Spleen (tissue), 7 donors: ENCODE results near the gene LRFN5.

Source experiments
- POLR2AphosphoS5 ChIP-seq, 3 donors: sonication (generic); formaldehyde crosslinking; IDR thresholded peaks; one replicate each; pipeline ENCODE4 v1.5.1; 2017; ENCODE audit warnings: antibody characterized with exemption in 3 of 3
- TF ChIP-seq, protein P1 (sequence below), 11 experiments: fragments of 200-600 bp in 7 of 11; fragments of 450-650 bp in 4 of 11; sonication (generic) in 4 of 11; IDR thresholded peaks in 8 of 11; conservative IDR thresholded peaks in 3 of 11; 1 replicate in 7 of 11; 2 replicates in 4 of 11; pipeline versions ENCODE4 v1.4.0 to v1.8.0; 2016 to 2021; ENCODE audit warnings: antibody characterized with exemption in 11 of 11, inconsistent platforms in 4 of 11, mild to moderate bottlenecking in 1 of 11
- donor health status: DM: no; HTN: no; CAD: no; lungs with moderate emphysema.
- donor health status: DM: no; HTN: no; CAD: no.
- donor health status: DM: no; HTN: no; CAD: no.

DNA sequence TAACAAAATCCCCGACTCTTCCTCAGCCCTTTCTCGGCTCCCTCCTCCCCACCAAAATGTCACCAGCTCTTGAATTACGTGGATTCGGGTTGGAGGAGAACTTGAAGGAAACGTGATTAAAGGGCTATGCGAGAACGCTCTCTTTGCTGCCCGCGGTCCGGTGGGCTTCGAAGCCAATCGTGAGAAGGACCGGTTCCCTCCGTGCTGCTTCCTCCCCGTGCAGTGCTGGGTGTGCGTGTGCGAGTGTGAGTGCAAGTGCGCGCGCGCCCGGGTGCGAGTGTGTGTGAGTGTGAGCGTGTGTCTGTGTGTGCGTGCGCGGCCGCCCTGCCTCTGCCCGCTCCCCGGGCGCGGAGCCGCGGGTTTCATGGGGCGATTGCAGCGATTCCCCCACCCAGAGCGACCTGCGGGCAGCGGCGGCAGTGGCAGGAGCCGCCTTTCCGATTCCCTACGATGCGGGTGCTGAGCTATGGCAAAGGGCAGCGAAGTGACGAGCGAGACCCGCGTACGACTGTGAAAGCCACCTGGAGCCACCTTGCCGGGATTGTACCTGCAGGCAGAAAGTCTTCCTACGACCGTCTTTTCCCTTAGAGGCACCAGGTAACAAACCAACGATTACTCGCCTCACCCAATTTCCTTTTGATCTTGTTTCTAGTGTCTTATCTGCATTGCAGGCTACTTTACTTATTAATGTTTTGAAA, 1.4 kb downstream of the LRFN5 start:
- TF ChIP-seq POLR2AphosphoS5 (IDR thresholded peaks at IDR 0.05), result peak in 1 of 3 donors; percentile 27
- TF ChIP-seq, protein P1, sequence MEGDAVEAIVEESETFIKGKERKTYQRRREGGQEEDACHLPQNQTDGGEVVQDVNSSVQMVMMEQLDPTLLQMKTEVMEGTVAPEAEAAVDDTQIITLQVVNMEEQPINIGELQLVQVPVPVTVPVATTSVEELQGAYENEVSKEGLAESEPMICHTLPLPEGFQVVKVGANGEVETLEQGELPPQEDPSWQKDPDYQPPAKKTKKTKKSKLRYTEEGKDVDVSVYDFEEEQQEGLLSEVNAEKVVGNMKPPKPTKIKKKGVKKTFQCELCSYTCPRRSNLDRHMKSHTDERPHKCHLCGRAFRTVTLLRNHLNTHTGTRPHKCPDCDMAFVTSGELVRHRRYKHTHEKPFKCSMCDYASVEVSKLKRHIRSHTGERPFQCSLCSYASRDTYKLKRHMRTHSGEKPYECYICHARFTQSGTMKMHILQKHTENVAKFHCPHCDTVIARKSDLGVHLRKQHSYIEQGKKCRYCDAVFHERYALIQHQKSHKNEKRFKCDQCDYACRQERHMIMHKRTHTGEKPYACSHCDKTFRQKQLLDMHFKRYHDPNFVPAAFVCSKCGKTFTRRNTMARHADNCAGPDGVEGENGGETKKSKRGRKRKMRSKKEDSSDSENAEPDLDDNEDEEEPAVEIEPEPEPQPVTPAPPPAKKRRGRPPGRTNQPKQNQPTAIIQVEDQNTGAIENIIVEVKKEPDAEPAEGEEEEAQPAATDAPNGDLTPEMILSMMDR (IDR thresholded peaks at IDR 0.05 in 8 of 11, conservative IDR thresholded peaks at IDR 0.05 in 3 of 11), result no peak
